ENCODE results near the gene KRTAP5-1. TPM values are rescaled to one million over a fixed set of nuclear protein-coding genes. Genes with fewer than 3 reads are reported as not detected.
"Not testable (repeated sequence)": the region's sequence is repeated elsewhere in the genome, so short reads cannot be mapped to it uniquely, and the experiment has no call there.

The KRTAP5-1 gene
- polyA plus RNA-seq, 2 of the 4 experiments (the other 2 are of a cell fraction) = not detected

GRCh38 chr11:1589191-1589963 lies 4.3 kb upstream of the KRTAP5-1 start:
- 12% methylated on average over 7 of the region's 10 CpGs for WGBS (ENCODE audit: missing lambda C conversion rate)

DNA sequence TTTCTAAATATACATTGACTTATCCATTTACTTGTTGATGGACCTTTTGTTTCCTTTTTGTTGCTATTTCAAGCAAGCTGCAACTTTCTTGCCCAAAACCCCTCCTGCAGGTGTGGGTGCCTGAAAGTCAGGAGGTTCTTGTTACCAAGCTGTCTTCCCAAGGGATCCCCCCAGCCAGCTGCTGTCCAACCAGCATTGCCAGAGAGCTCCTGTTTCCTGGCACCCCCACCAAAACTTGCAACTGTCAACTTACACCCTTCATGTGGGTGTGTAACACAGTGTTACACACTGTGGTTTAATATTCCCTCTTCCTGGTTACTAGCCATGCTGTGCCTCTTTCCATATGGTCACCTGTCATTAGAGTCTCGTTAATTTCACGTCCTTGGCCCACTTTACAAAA lies 1.6 kb upstream of the KRTAP5-1 start:
- 63% methylated on average over 2 of the region's 2 CpGs for WGBS (ENCODE audit: missing lambda C conversion rate)
- POLR2A ChIA-PET = no interaction called here
- no peak for FAIRE-seq
- CTCF ChIA-PET = interaction anchor here (0.7 to 2.5 kb wide), 5 partner anchors 9 to 107 kb away, joined by 3 to 17 read pairs (median 3); no protein-coding TSS in a partner anchor
- Histone ChIP-seq H3K4me3 (no peak overlapping the region), H3K4me1 (peaks cover 15% of the 10 kb centered on the region), H3K27ac (no peak overlapping the region), H3K4me2 (no peak overlapping the region), H3K9me3 (no peaks in the 10 kb centered on the region)
- no peak for DNase-seq (ENCODE audit: low read depth in 1 of 2, low spot score in 1 of 2)
- no peak for TF ChIP-seq RAD21 (conservative IDR thresholded peaks at IDR 0.05 in 1 of 2, IDR thresholded peaks at IDR 0.05 in 1 of 2)
- no peak for TF ChIP-seq MAX (IDR thresholded peaks at IDR 0.05)
- ATAC-seq = no peak

More at GRCh38 chr11:1589191-1589963, 4.3 kb upstream of the KRTAP5-1 start:
- H3K4me1 ChIP-seq = peaks cover 15% of the 10 kb centered on the region
- peak overlapping the region; percentile 63 for H3K4me2 ChIP-seq
- FAIRE-seq; POLR2A ChIA-PET; H3K4me3 ChIP-seq; H3K9me3 ChIP-seq; TF ChIP-seq FOSL2 (IDR thresholded peaks at IDR 0.05): not testable (repeated sequence)
- TF ChIP-seq FOSL2 (CRISPR knock-in tag; IDR thresholded peaks at IDR 0.05) = 0 out of 2 replicates have a peak, but pooled peaks have one; percentile 12
- peak; percentile 18 to 52; a peak in 1 of 4 replicates for TF ChIP-seq CEBPB (IDR thresholded peaks at IDR 0.05)
- peak overlapping the region in 1 of 2 experiments; percentile 45; a peak in 3 of 6 replicates for H3K27ac ChIP-seq
- ATAC-seq (peak; percentile 87 to 93), DNase-seq (ENCODE audit: low read depth in 1 of 2, low spot score in 1 of 2) (peak; percentile 57 to 64)
- CTCF ChIA-PET = interaction anchor here (0.6 to 6.0 kb wide), 9 partner anchors 9 to 716 kb away, joined by 3 to 33 read pairs (median 3); no protein-coding TSS in a partner anchor

DNA sequence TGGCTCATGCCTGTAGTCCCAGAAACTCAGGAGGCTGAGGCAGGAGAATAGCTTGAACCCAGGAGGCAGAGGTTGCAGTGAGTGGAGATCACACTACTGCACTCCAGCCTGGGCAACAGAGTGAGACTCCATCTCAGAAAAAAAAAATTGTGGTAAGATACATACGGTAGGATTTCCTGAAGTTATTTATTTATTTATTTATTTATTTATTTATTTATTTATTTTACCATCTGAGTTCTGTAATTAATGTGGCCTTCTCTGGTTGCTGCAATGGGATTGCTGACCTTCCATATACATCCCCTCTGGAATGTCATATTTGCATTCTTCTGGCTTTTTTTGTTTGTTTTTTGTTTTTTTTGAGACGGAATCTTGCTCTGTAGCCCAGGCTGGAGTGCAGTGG lies 2.2 kb downstream of the KRTAP5-1 start:
- not testable (repeated sequence) for FAIRE-seq

GRCh38 chr11:1581976-1582375 lies 3.1 kb downstream of the KRTAP5-1 start:
- ATAC-seq = peak; percentile 45 to 56; a peak in 5 of 6 replicates
- CTCF ChIA-PET = interaction anchor here (0.8 to 2.9 kb wide), 5 partner anchors 8 to 570 kb away, joined by 4 to 13 read pairs (median 6); no protein-coding TSS in a partner anchor
- Histone ChIP-seq H3K27ac (no peak overlapping the region), H3K4me1 (no peaks in the 10 kb centered on the region), H3K4me2 (no peak overlapping the region), H3K9me3 (peaks cover 17% of the 10 kb centered on the region), H3K4me3 (no peak overlapping the region)
- FAIRE-seq = no peak
- no peak for DNase-seq (ENCODE audit: low read depth in 1 of 2, low spot score in 1 of 2)
- 43% methylated on average over 9 of the region's 9 CpGs for WGBS (ENCODE audit: missing lambda C conversion rate)
- POLR2A ChIA-PET = no interaction called here
- no peak for TF ChIP-seq ZC3H11A (IDR thresholded peaks at IDR 0.05)
- no peak for TF ChIP-seq HDAC2 (IDR thresholded peaks at IDR 0.05)
- TF ChIP-seq, protein P1, sequence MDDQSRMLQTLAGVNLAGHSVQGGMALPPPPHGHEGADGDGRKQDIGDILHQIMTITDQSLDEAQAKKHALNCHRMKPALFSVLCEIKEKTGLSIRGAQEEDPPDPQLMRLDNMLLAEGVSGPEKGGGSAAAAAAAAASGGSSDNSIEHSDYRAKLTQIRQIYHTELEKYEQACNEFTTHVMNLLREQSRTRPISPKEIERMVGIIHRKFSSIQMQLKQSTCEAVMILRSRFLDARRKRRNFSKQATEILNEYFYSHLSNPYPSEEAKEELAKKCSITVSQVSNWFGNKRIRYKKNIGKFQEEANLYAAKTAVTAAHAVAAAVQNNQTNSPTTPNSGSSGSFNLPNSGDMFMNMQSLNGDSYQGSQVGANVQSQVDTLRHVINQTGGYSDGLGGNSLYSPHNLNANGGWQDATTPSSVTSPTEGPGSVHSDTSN (IDR thresholded peaks at IDR 0.05) = no peak
- no peak for TF ChIP-seq CBX8 (IDR thresholded peaks at IDR 0.05)
- TF ChIP-seq BHLHE40 (IDR thresholded peaks at IDR 0.05; ENCODE audit: low read depth, low read length) = no peak
- no peak for TF ChIP-seq NPAS2 (CRISPR knock-in tag; IDR thresholded peaks at IDR 0.05; ENCODE audit: borderline replicate concordance)
- no peak for TF ChIP-seq NFE2L2 (conservative IDR thresholded peaks at IDR 0.05; ENCODE audit: low read length)
- TF ChIP-seq GATA3 (IDR thresholded peaks at IDR 0.05; ENCODE audit: borderline replicate concordance) = no peak
- TF ChIP-seq FOXS1 (CRISPR knock-in tag; IDR thresholded peaks at IDR 0.05) = no peak
- TF ChIP-seq MAX (IDR thresholded peaks at IDR 0.05) = no peak
- TF ChIP-seq FOSB (CRISPR knock-in tag; IDR thresholded peaks at IDR 0.05) = no peak
- no peak for TF ChIP-seq E2F6 (IDR thresholded peaks at IDR 0.05; ENCODE audit: borderline replicate concordance, low read depth)
- no peak for TF ChIP-seq MAZ (IDR thresholded peaks at IDR 0.05; ENCODE audit: borderline replicate concordance, low read depth, low read length)
- TF ChIP-seq RNF2 (IDR thresholded peaks at IDR 0.05; ENCODE audit: borderline replicate concordance, low read depth) = no peak
- no peak for TF ChIP-seq CBX2 (IDR thresholded peaks at IDR 0.05; ENCODE audit: borderline replicate concordance, low read depth)
- TF ChIP-seq POLR2A (IDR thresholded peaks at IDR 0.05; ENCODE audit: low read length) = no peak
- no peak for TF ChIP-seq ZFP36 (IDR thresholded peaks at IDR 0.05; ENCODE audit: borderline replicate concordance, partially characterized antibody)
- TF ChIP-seq ZSCAN20 (CRISPR knock-in tag; IDR thresholded peaks at IDR 0.05) = no peak
- no peak for TF ChIP-seq KDM1A (IDR thresholded peaks at IDR 0.05; ENCODE audit: low read depth)
- TF ChIP-seq MYC (IDR thresholded peaks at IDR 0.05; ENCODE audit: borderline replicate concordance, low read length) = no peak

More for the DNA sequence above, 2.2 kb downstream of the KRTAP5-1 start:
- WGBS (ENCODE audit: missing lambda C conversion rate) = 80% methylated on average over 2 of the region's 2 CpGs
- TF ChIP-seq ZC3H11A (IDR thresholded peaks at IDR 0.05) = peak; percentile 98
- H3K4me3 ChIP-seq; DNase-seq (ENCODE audit: low read depth in 1 of 2, low spot score in 1 of 2); H3K27ac ChIP-seq; POLR2A ChIA-PET; H3K4me1 ChIP-seq; H3K4me2 ChIP-seq; ATAC-seq: not testable (repeated sequence)
- peaks cover 12% of the 10 kb centered on the region for H3K9me3 ChIP-seq
- CTCF ChIA-PET = interaction anchor here (1.3 to 2.9 kb wide), 4 partner anchors 9 to 569 kb away, joined by 5 to 13 read pairs (median 8); no protein-coding TSS in a partner anchor

Measured in A549 (cell line).